ENCODE data around the gene FRAT2. TPM values are rescaled to one million over a fixed set of nuclear protein-coding genes. Genes with fewer than 3 reads are reported as not detected.

Gene FRAT2
- total RNA-seq, 4 donors from 2014 or later, result 40.9 to 62.0 (median 57.7) TPM

GRCh38 chr10:97321804-97322190, 12.7 kb downstream of the FRAT2 start:
- DNase-seq (ENCODE audit: low spot score in 2 of 2), result no peak
- WGBS, 2 donors, result 43 to 49% methylated on average over 3 of the region's 3 CpGs
- no peak overlapping the region for H3K4me3 ChIP-seq (ENCODE audit: low read depth, poor library complexity, severe bottlenecking)
- intact Hi-C loops (cut with DNase I; ENCODE audit: low total_unique reads), result no loop called here
- no peak for TF ChIP-seq CTCF (IDR thresholded peaks at IDR 0.05)
- TF ChIP-seq POLR2A (IDR thresholded peaks at IDR 0.05), result no peak

- WGBS, 2 donors, result 12 to 28% methylated on average over 23 to 37 of the region's 38 CpGs
- intact Hi-C loops (cut with DNase I; ENCODE audit: low total_unique reads), result no loop called here
- no peak for TF ChIP-seq CTCF (IDR thresholded peaks at IDR 0.05)
- TF ChIP-seq POLR2A (IDR thresholded peaks at IDR 0.05), result no peak
- DNase-seq (ENCODE audit: low spot score in 2 of 2), result peak; percentile 44 to 88
- no peak overlapping the region for H3K4me3 ChIP-seq (ENCODE audit: low read depth, poor library complexity, severe bottlenecking)
Observed at GRCh38 chr10:97321032-97321803, 13.3 kb downstream of the FRAT2 start.

- DNase-seq (ENCODE audit: low spot score in 2 of 2), result peak in 1 of 2 donors; percentile 85
- 12 to 16% methylated on average over 24 of the region's 24 CpGs for WGBS, 2 donors
- H3K4me3 ChIP-seq (ENCODE audit: low read depth, poor library complexity, severe bottlenecking), result no peak overlapping the region
- intact Hi-C loops (cut with DNase I; ENCODE audit: low total_unique reads), result no loop called here
- TF ChIP-seq CTCF (IDR thresholded peaks at IDR 0.05), result no peak
Observed at GRCh38 chr10:97320480-97321031, 14.0 kb downstream of the FRAT2 start.

GRCh38 chr10:97319671-97320479, 14.7 kb downstream of the FRAT2 start:
- intact Hi-C loops (cut with DNase I; ENCODE audit: low total_unique reads), result no loop called here
- peak in 1 of 2 donors; percentile 90 for DNase-seq (ENCODE audit: low spot score in 2 of 2)
- TF ChIP-seq POLR2A (IDR thresholded peaks at IDR 0.05) (no peak), CTCF (IDR thresholded peaks at IDR 0.05) (no peak)
- 0 to 1% methylated on average over 13 to 47 of the region's 83 CpGs for WGBS, 2 donors
- peak overlapping the region; percentile 96 for H3K4me3 ChIP-seq (ENCODE audit: low read depth, poor library complexity, severe bottlenecking)

- peak; percentile 88 to 98 for DNase-seq (ENCODE audit: low spot score in 2 of 2)
- peak in 1 of 2 donors; percentile 64 for TF ChIP-seq POLR2A (IDR thresholded peaks at IDR 0.05)
- no peak for TF ChIP-seq CTCF (IDR thresholded peaks at IDR 0.05)
- intact Hi-C loops (cut with DNase I; ENCODE audit: low total_unique reads), result no loop called here
- H3K4me3 ChIP-seq (ENCODE audit: low read depth, poor library complexity, severe bottlenecking), result peak within 1 kb of the TSS; percentile 96
- WGBS, 2 donors, result 0% methylated on average over 53 to 70 of the region's 79 CpGs
Observed at GRCh38 chr10:97318772-97319651, 15.5 kb downstream of the FRAT2 start, which contains the start of gene FRAT1. Gene FRAT1, plus strand, starts transcription at chr10:97319271. Its CDS starts 183 bp downstream, at chr10:97319454.
